Osteoblast (primary cell): Measurements from ENCODE around the gene MTG2. TPM values are rescaled to one million over a fixed set of nuclear protein-coding genes. Genes with fewer than 3 reads are reported as not detected.

ENCODE experiments used
- DNase-seq: peaks from one replicate; pipeline ENCODE4 v3.0.0; 2011; ENCODE audit warnings: low spot score, mixed read lengths; ENCODE audit not compliant: insufficient read length; ENCODE audit errors: missing footprints
- H2AFZ ChIP-seq: 2 replicates; pipeline ENCODE4 v1.6.0; 2011; ENCODE audit warnings: mild to moderate bottlenecking, low read length
- H3K27ac ChIP-seq: 2 replicates; pipeline ENCODE4 v1.5.1; 2011; ENCODE audit warnings: mild to moderate bottlenecking, low read depth, low read length, moderate library complexity
- H3K27me3 ChIP-seq: 2 replicates; pipeline ENCODE4 v1.6.0; 2012; ENCODE audit warnings: mild to moderate bottlenecking, control low read depth, inconsistent platforms, low read length, moderate library complexity; ENCODE audit not compliant: insufficient read depth
- H3K36me3 ChIP-seq: 2 replicates; pipeline ENCODE4 v1.5.1; 2011; ENCODE audit warnings: mild to moderate bottlenecking, low read length, control low read depth, moderate library complexity; ENCODE audit not compliant: insufficient read depth
- H3K4me1 ChIP-seq: 2 replicates; pipeline ENCODE4 v1.5.1; 2011; ENCODE audit warnings: mild to moderate bottlenecking, low read length, control low read depth, moderate library complexity; ENCODE audit not compliant: insufficient read depth
- H3K4me2 ChIP-seq: 2 replicates; pipeline ENCODE4 v1.6.0; 2011; ENCODE audit warnings: mild to moderate bottlenecking, low read length; ENCODE audit not compliant: insufficient read depth
- H3K4me3 ChIP-seq: fragments of 200-600 bp; sonication (generic); 3 replicates; pipeline ENCODE4 v1.5.1; 2012; ENCODE audit warnings: mild to moderate bottlenecking, low read length, inconsistent platforms; ENCODE audit not compliant: insufficient read depth
- H3K79me2 ChIP-seq: 2 replicates; pipeline ENCODE4 v1.6.0; 2012; ENCODE audit warnings: mild to moderate bottlenecking, low read length, control low read depth, inconsistent platforms; ENCODE audit not compliant: insufficient read depth
- H3K9me3 ChIP-seq: 2 replicates; pipeline ENCODE4 v1.5.1; 2011; ENCODE audit warnings: low read depth, low read length, control low read depth
- H4K20me1 ChIP-seq: 2 replicates; pipeline ENCODE4 v1.6.0; 2012; ENCODE audit warnings: mild to moderate bottlenecking, low read length, control low read depth; ENCODE audit not compliant: insufficient read depth
- CTCF ChIP-seq: IDR thresholded peaks from 2 replicates; pipeline ENCODE4 v1.5.1; 2011; ENCODE audit warnings: mild to moderate bottlenecking, low read depth, low read length, moderate library complexity; ENCODE audit errors: extremely low read depth
- total RNA-seq: library from RNA; depleted of rRNA; stranded (reverse); fragments of >200 nt; gene quantifications from 2 replicates; pipeline ENCODE4 v1.2.3, GENCODE V29; 2012

MTG2 gene
- total RNA-seq, 1 donor, result 22.1 TPM

GRCh38 chr20:62236200-62236599 lies 53.4 kb downstream of the MTG2 start:
- DNase-seq, result no peak
- Histone ChIP-seq H3K27me3 (no peaks in the 10 kb centered on the region), H3K27ac (no peak overlapping the region), H3K4me3 (no peak overlapping the region), H3K4me2 (no peak overlapping the region), H3K4me1 (peaks cover 3% of the 10 kb centered on the region), H2AFZ (no peak overlapping the region), H3K9me3 (no peaks in the 10 kb centered on the region), H3K79me2 (peaks cover 26% of the 10 kb centered on the region), H4K20me1 (peaks cover 18% of the 10 kb centered on the region), H3K36me3 (peaks cover 1% of the 10 kb centered on the region)
- TF ChIP-seq CTCF, result no peak

GRCh38 chr20:62236766-62237513 lies 54.1 kb downstream of the MTG2 start:
- Histone ChIP-seq H2AFZ (no peak overlapping the region), H3K36me3 (peaks cover 8% of the 10 kb centered on the region), H3K27me3 (no peaks in the 10 kb centered on the region), H3K4me1 (peaks cover 3% of the 10 kb centered on the region), H3K79me2 (peaks cover 33% of the 10 kb centered on the region), H3K9me3 (no peaks in the 10 kb centered on the region), H3K4me3 (no peak overlapping the region), H3K27ac (no peak overlapping the region), H4K20me1 (peaks cover 26% of the 10 kb centered on the region), H3K4me2 (no peak overlapping the region)
- TF ChIP-seq CTCF, result no peak
- DNase-seq, result no peak

GRCh38 chr20:62237514-62237800 lies 54.6 kb downstream of the MTG2 start:
- Histone ChIP-seq H3K36me3 (peaks cover 12% of the 10 kb centered on the region), H3K4me3 (peak overlapping the region; percentile 83), H3K27ac (no peak overlapping the region), H4K20me1 (peaks cover 31% of the 10 kb centered on the region), H3K4me2 (peak overlapping the region; percentile 94), H3K9me3 (no peaks in the 10 kb centered on the region), H2AFZ (no peak overlapping the region), H3K27me3 (no peaks in the 10 kb centered on the region), H3K79me2 (peaks cover 39% of the 10 kb centered on the region), H3K4me1 (peaks cover 3% of the 10 kb centered on the region)
- TF ChIP-seq CTCF, result no peak
- DNase-seq, result no peak

- H3K9me3 ChIP-seq, result no peaks in the 10 kb centered on the region
- H3K27me3 ChIP-seq, result no peaks in the 10 kb centered on the region
- H3K4me3 ChIP-seq, result peak within 1 kb of the TSS; percentile 83
- H3K4me2 ChIP-seq, result peak within 1 kb of the TSS; percentile 94
- peaks cover 36% of the 10 kb centered on the region for H4K20me1 ChIP-seq
- DNase-seq, result peak; percentile 100
- no peak for TF ChIP-seq CTCF
- H3K27ac ChIP-seq, result peak within 1 kb of the TSS; percentile 60
- H3K79me2 ChIP-seq, result peaks cover 44% of the 10 kb centered on the region
- H3K36me3 ChIP-seq, result peaks cover 17% of the 10 kb centered on the region
- peak within 1 kb of the TSS; percentile 90 for H2AFZ ChIP-seq
- peaks cover 3% of the 10 kb centered on the region for H3K4me1 ChIP-seq
Measured at GRCh38 chr20:62237801-62238568, 55.2 kb downstream of the MTG2 start, which contains the start of gene OSBPL2. TSS of gene OSBPL2 (plus strand) at chr20:62238521. CDS start at chr20:62256185, 17,664 bp downstream.
